ENCODE measurements around the gene TNIP1. TPM values are rescaled to one million over a fixed set of nuclear protein-coding genes. Genes with fewer than 3 reads are reported as not detected.

TNIP1 gene
- polyA plus RNA-seq, 1 of the 3 experiments (the other 2 are of a cell fraction) = 46.2 TPM

DNA sequence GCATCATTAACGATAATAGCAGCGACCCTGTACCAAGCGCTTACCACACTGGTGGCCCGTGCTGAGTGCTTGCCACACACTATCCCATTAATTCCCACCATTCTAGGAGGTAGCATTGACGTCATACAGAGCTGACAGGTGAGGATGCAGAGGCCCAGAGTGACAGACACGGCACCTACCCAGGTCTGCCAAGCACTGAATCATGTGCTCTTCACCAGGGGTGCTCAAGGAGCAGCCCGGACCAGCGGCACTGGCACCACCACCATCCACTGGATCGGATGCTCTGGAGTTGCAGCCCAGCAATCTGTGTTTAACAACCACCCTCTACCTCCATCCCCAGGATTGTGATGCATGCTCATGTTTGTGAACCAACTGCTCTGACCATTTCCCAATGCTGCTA, 3.4 kb downstream of the TNIP1 start:
- POLR2A ChIA-PET = no interaction called here
- Histone ChIP-seq H3K27me3 (ENCODE audit: insufficient read depth) (no peaks in the 10 kb centered on the region), H3F3A (replicated peaks; ENCODE audit: insufficient read depth) (peaks cover 23% of the 10 kb centered on the region), H3K9ac (no peak overlapping the region), H2AFZ (ENCODE audit: low read depth) (no peak overlapping the region), H3K27ac (ENCODE audit: low read depth in 2 of 2, low read length in 1 of 2) (no peak overlapping the region), H3K4me1 (ENCODE audit: control insufficient read depth in 1 of 2, insufficient read depth in 2 of 2, low read depth in 1 of 2, low read length in 1 of 2) (peaks cover 9 to 19% of the 10 kb centered on the region in 2 experiments), H3K9me3 (no peaks in the 10 kb centered on the region), H3K36me3 (replicated peaks in 1 of 2; ENCODE audit: control insufficient read depth in 1 of 2, insufficient read depth in 2 of 2, low read length in 1 of 2) (peaks cover 0 to 4% of the 10 kb centered on the region in 2 experiments), H3K9me2 (no peaks in the 10 kb centered on the region), H4K20me1 (ENCODE audit: insufficient read depth) (peaks cover 41% of the 10 kb centered on the region), H3K79me2 (ENCODE audit: insufficient read depth) (peaks cover 81% of the 10 kb centered on the region), H3K4me2 (no peak overlapping the region), H3K4me3 (ENCODE audit: low read depth in 2 of 2, low read length in 1 of 2) (no peak overlapping the region)
- 91% methylated on average over 7 of the region's 9 CpGs for WGBS (ENCODE audit: low lambda C conversion rate)
- no peak for DNase-seq
- CTCF ChIA-PET = interaction anchor here (1.1 to 4.9 kb wide), 5 partner anchors 14 to 88 kb away, joined by 3 to 22 read pairs (median 3); no protein-coding TSS in a partner anchor
- TF ChIP-seq RCOR1 (IDR thresholded peaks at IDR 0.05; ENCODE audit: low read length) = no peak
- TF ChIP-seq TCF12 (IDR thresholded peaks at IDR 0.05) = no peak
- TF ChIP-seq, protein P1, sequence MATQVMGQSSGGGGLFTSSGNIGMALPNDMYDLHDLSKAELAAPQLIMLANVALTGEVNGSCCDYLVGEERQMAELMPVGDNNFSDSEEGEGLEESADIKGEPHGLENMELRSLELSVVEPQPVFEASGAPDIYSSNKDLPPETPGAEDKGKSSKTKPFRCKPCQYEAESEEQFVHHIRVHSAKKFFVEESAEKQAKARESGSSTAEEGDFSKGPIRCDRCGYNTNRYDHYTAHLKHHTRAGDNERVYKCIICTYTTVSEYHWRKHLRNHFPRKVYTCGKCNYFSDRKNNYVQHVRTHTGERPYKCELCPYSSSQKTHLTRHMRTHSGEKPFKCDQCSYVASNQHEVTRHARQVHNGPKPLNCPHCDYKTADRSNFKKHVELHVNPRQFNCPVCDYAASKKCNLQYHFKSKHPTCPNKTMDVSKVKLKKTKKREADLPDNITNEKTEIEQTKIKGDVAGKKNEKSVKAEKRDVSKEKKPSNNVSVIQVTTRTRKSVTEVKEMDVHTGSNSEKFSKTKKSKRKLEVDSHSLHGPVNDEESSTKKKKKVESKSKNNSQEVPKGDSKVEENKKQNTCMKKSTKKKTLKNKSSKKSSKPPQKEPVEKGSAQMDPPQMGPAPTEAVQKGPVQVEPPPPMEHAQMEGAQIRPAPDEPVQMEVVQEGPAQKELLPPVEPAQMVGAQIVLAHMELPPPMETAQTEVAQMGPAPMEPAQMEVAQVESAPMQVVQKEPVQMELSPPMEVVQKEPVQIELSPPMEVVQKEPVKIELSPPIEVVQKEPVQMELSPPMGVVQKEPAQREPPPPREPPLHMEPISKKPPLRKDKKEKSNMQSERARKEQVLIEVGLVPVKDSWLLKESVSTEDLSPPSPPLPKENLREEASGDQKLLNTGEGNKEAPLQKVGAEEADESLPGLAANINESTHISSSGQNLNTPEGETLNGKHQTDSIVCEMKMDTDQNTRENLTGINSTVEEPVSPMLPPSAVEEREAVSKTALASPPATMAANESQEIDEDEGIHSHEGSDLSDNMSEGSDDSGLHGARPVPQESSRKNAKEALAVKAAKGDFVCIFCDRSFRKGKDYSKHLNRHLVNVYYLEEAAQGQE (IDR thresholded peaks at IDR 0.05; ENCODE audit: low read depth, low read length) = no peak
- no peak for TF ChIP-seq ELF1 (IDR thresholded peaks at IDR 0.05)
- TF ChIP-seq NFIC (IDR thresholded peaks at IDR 0.05; ENCODE audit: borderline replicate concordance) = no peak
- TF ChIP-seq SMC3 (IDR thresholded peaks at IDR 0.05; ENCODE audit: low read depth, low read length) = no peak
- no peak for TF ChIP-seq FOSL2 (IDR thresholded peaks at IDR 0.05; ENCODE audit: borderline replicate concordance, low read depth)
- TF ChIP-seq GATA2 (CRISPR knock-in tag; IDR thresholded peaks at IDR 0.05) = no peak
- no peak for TF ChIP-seq JUND (IDR thresholded peaks at IDR 0.05)
- TF ChIP-seq, protein P2, sequence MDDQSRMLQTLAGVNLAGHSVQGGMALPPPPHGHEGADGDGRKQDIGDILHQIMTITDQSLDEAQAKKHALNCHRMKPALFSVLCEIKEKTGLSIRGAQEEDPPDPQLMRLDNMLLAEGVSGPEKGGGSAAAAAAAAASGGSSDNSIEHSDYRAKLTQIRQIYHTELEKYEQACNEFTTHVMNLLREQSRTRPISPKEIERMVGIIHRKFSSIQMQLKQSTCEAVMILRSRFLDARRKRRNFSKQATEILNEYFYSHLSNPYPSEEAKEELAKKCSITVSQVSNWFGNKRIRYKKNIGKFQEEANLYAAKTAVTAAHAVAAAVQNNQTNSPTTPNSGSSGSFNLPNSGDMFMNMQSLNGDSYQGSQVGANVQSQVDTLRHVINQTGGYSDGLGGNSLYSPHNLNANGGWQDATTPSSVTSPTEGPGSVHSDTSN (IDR thresholded peaks at IDR 0.05) = no peak
- TF ChIP-seq, protein P3, sequence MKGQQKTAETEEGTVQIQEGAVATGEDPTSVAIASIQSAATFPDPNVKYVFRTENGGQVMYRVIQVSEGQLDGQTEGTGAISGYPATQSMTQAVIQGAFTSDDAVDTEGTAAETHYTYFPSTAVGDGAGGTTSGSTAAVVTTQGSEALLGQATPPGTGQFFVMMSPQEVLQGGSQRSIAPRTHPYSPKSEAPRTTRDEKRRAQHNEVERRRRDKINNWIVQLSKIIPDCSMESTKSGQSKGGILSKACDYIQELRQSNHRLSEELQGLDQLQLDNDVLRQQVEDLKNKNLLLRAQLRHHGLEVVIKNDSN (IDR thresholded peaks at IDR 0.05; ENCODE audit: borderline replicate concordance, low read depth) = no peak
- no peak for TF ChIP-seq FOXJ3 (CRISPR knock-in tag; IDR thresholded peaks at IDR 0.05)

GRCh38 chr5:151076616-151077015, 4.2 kb downstream of the TNIP1 start:
- H3K27ac ChIP-seq (ENCODE audit: low read depth in 2 of 2, low read length in 1 of 2) = no peak overlapping the region
- 96% methylated on average over 6 of the region's 6 CpGs for WGBS (ENCODE audit: low lambda C conversion rate)
- CTCF ChIA-PET = interaction anchor here (0.9 to 2.4 kb wide), 2 partner anchors 10 to 24 kb away, joined by 3 to 6 read pairs; no protein-coding TSS in a partner anchor

More at GRCh38 chr5:151076616-151077015, 4.2 kb downstream of the TNIP1 start:
- H3F3A ChIP-seq (replicated peaks; ENCODE audit: insufficient read depth) = peaks cover 23% of the 10 kb centered on the region
- POLR2A ChIA-PET = no interaction called here
- H3K27me3 ChIP-seq (ENCODE audit: insufficient read depth) = no peaks in the 10 kb centered on the region
- TF ChIP-seq, protein P1 (IDR thresholded peaks at IDR 0.05; ENCODE audit: low read depth, low read length) = no peak
- TF ChIP-seq ELF1 (IDR thresholded peaks at IDR 0.05) (no peak), RFX5 (IDR thresholded peaks at IDR 0.05; ENCODE audit: low read length) (no peak), SMC3 (IDR thresholded peaks at IDR 0.05; ENCODE audit: low read depth, low read length) (no peak), TAF1 (IDR thresholded peaks at IDR 0.05; ENCODE audit: borderline replicate concordance, low read depth, low read length) (no peak)
- no peak overlapping the region for H3K4me2 ChIP-seq
- H3K79me2 ChIP-seq (ENCODE audit: insufficient read depth) = peaks cover 88% of the 10 kb centered on the region
- peaks cover 0 to 4% of the 10 kb centered on the region in 2 experiments for H3K36me3 ChIP-seq (replicated peaks in 1 of 2; ENCODE audit: control insufficient read depth in 1 of 2, insufficient read depth in 2 of 2, low read length in 1 of 2)
- H3K9me3 ChIP-seq = no peaks in the 10 kb centered on the region
- no peak overlapping the region for H2AFZ ChIP-seq (ENCODE audit: low read depth)
- H4K20me1 ChIP-seq (ENCODE audit: insufficient read depth) = peaks cover 47% of the 10 kb centered on the region
- peaks cover 5 to 15% of the 10 kb centered on the region in 2 experiments; a peak in 3 of 4 replicates for H3K4me1 ChIP-seq (ENCODE audit: control insufficient read depth in 1 of 2, insufficient read depth in 2 of 2, low read depth in 1 of 2, low read length in 1 of 2)
- H3K9ac ChIP-seq = no peak overlapping the region
- H3K4me3 ChIP-seq (ENCODE audit: low read depth in 2 of 2, low read length in 1 of 2) = no peak overlapping the region
- H3K9me2 ChIP-seq = no peaks in the 10 kb centered on the region
- no peak for DNase-seq

Measured in SK-N-SH (cell line).